Karpas-422 (cell line): ENCODE measurements around the gene APOA5. TPM values are rescaled to one million over a fixed set of nuclear protein-coding genes. Genes with fewer than 3 reads are reported as not detected.
"Not testable (repeated sequence)": the region's sequence is repeated elsewhere in the genome, so short reads cannot be mapped to it uniquely, and the experiment has no call there.

Source experiments
- DNase-seq: peaks from one replicate; pipeline ENCODE4 v3.0.0-alpha.2; 2015
- H2AFZ ChIP-seq: fragments of 200-600 bp; sonication (generic); 2 replicates; pipeline ENCODE4 v1.6.1; 2014; ENCODE audit warnings: antibody characterized with exemption, low read length, mixed read lengths
- H3K27ac ChIP-seq: fragments of 200-600 bp; sonication (generic); 2 replicates; pipeline ENCODE4 v1.5.1; 2014; ENCODE audit warnings: mild to moderate bottlenecking, low read length, moderate library complexity
- H3K27me3 ChIP-seq: fragments of 200-600 bp; sonication (generic); 2 replicates; pipeline ENCODE4 v1.6.1; 2014; ENCODE audit warnings: low read length, mixed read lengths
- H3K36me3 ChIP-seq: fragments of 200-600 bp; sonication (generic); 2 replicates; pipeline ENCODE4 v1.6.1; 2014; ENCODE audit warnings: low read length, mixed read lengths; ENCODE audit not compliant: insufficient read depth
- H3K4me1 ChIP-seq: fragments of 200-600 bp; sonication (generic); 2 replicates; pipeline ENCODE4 v1.6.1; 2014; ENCODE audit warnings: mild to moderate bottlenecking, low read length, mixed read lengths
- H3K4me2 ChIP-seq: fragments of 200-600 bp; sonication (generic); 2 replicates; pipeline ENCODE4 v1.6.1; 2014; ENCODE audit warnings: low read length, low read depth, mild to moderate bottlenecking; ENCODE audit not compliant: poor library complexity, severe bottlenecking
- H3K4me3 ChIP-seq: fragments of 200-600 bp; sonication (generic); 2 replicates; pipeline ENCODE4 v1.5.1; 2014; ENCODE audit warnings: mild to moderate bottlenecking, antibody characterized with exemption, low read length, mixed read lengths
- H3K79me2 ChIP-seq: fragments of 200-600 bp; sonication (generic); 2 replicates; pipeline ENCODE4 v1.6.1; 2014; ENCODE audit warnings: mild to moderate bottlenecking, low read length, mixed read lengths
- H3K9ac ChIP-seq: fragments of 200-600 bp; sonication (generic); 2 replicates; pipeline ENCODE4 v1.6.0; 2014; ENCODE audit warnings: low read length
- H3K9me2 ChIP-seq: fragments of 200-600 bp; sonication (generic), shearing (Covaris generic); replicated peaks from 2 replicates; pipeline ENCODE4 v1.6.0; 2014; ENCODE audit warnings: mild to moderate bottlenecking, low read length, moderate library complexity; ENCODE audit not compliant: insufficient read depth
- H3K9me3 ChIP-seq: fragments of 300-700, 200-600 bp; sonication (generic); 2 replicates; pipeline ENCODE4 v1.6.1; 2014; ENCODE audit warnings: low read length, mixed read lengths
- H4K20me1 ChIP-seq: fragments of 200-600 bp; sonication (generic); 2 replicates; pipeline ENCODE4 v1.6.1; 2014; ENCODE audit warnings: mild to moderate bottlenecking, antibody characterized with exemption, low read length, low read depth; ENCODE audit not compliant: insufficient read depth
- total RNA-seq: library from RNA; depleted of rRNA; stranded (reverse); fragments of >200 nt; shearing (Covaris generic); gene quantifications from 2 replicates; pipeline ENCODE4 v1.2.3, GENCODE V29; 2014; ENCODE audit warnings: low replicate concordance

Gene APOA5
- total RNA-seq, 1 experiment from 2014 or later = not detected

DNA sequence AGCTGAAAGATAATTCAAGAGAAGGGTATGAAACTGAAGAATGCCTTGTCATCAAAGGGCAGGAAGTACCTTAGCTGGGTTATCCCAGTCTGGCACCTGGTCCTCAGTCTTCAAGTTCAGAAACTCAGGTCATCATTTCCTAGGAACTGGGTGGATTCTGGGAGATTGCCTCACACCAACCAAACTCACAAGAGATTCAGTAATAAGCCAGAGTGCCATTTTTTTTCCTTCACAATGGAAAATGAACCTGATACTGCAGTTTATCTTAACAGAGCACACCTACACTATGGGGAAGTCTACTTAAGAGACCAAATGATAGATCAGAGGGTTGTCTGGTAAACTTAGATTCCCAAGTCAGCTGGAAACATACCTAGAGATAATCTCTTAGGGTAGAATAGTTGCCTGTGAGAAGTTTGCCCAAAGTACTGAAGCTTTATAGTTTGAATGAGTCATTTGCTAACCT lies 15.1 kb downstream of the APOA5 start:
- Histone ChIP-seq H4K20me1 (no peaks in the 10 kb centered on the region), H3K9me3 (no peaks in the 10 kb centered on the region), H3K27ac (no peak overlapping the region), H3K9me2 (no peaks in the 10 kb centered on the region), H3K4me2 (no peak overlapping the region), H2AFZ (no peak overlapping the region), H3K4me3 (no peak overlapping the region), H3K36me3 (peaks cover 5% of the 10 kb centered on the region; the same call in 1 of the 2 replicates), H3K9ac (no peak overlapping the region), H3K4me1 (peaks cover 24% of the 10 kb centered on the region), H3K79me2 (peaks cover 10% of the 10 kb centered on the region), H3K27me3 (no peaks in the 10 kb centered on the region)
- DNase-seq = no peak

DNA sequence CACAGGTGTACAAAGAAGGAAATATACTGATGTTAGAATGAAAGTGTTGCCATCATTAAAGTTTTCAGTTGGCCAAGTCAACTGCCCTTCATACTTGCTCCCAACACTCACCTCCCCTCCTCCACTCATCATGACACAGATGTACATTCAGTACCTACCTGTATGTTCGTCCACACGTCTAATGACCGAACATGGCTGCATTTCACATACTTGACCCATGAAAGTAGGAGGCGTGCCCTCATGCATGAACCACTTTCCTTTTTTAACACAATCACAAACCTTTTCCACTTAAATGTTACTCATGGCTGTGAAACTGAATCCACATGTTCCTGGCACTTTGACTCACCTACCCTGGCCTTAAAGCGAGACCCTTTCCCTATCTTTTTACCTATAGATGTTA lies 15.7 kb downstream of the APOA5 start:
- no peak overlapping the region for H3K27ac ChIP-seq
- peaks cover 5% of the 10 kb centered on the region; the same call in 1 of the 2 replicates for H3K36me3 ChIP-seq
- H3K9me2 ChIP-seq = no peaks in the 10 kb centered on the region
- no peaks in the 10 kb centered on the region for H4K20me1 ChIP-seq
- H3K4me2 ChIP-seq = no peak overlapping the region
- DNase-seq = no peak
- H3K9me3 ChIP-seq = no peaks in the 10 kb centered on the region
- H3K79me2 ChIP-seq = peaks cover 16% of the 10 kb centered on the region
- no peak overlapping the region for H3K4me3 ChIP-seq
- peaks cover 30% of the 10 kb centered on the region for H3K4me1 ChIP-seq
- no peak overlapping the region for H2AFZ ChIP-seq
- H3K27me3 ChIP-seq = no peaks in the 10 kb centered on the region
- H3K9ac ChIP-seq = no peak overlapping the region

DNA sequence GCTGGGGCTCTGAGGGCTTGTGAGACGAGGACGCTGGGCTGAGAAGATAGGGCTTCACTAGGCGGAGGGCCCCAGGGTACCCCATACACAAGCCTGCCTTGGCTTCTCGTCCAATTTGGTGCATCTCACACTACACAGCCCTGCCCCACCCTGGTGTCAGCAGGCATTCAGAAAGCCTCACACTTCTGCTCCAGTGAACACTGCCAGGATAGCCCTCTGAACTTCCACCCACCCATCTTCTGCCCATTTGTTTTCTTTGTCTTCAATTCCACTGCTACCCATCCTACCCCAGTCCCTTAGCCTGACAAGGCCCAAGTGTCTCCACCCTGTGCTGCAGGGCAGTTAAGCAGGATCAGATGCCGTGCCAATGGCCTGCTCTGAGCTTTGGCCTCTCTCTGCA lies 17.0 kb downstream of the APOA5 start:
- Histone ChIP-seq H3K4me2 (peak overlapping the region; percentile 91), H3K27me3 (no peaks in the 10 kb centered on the region)
- DNase-seq = no peak

DNA sequence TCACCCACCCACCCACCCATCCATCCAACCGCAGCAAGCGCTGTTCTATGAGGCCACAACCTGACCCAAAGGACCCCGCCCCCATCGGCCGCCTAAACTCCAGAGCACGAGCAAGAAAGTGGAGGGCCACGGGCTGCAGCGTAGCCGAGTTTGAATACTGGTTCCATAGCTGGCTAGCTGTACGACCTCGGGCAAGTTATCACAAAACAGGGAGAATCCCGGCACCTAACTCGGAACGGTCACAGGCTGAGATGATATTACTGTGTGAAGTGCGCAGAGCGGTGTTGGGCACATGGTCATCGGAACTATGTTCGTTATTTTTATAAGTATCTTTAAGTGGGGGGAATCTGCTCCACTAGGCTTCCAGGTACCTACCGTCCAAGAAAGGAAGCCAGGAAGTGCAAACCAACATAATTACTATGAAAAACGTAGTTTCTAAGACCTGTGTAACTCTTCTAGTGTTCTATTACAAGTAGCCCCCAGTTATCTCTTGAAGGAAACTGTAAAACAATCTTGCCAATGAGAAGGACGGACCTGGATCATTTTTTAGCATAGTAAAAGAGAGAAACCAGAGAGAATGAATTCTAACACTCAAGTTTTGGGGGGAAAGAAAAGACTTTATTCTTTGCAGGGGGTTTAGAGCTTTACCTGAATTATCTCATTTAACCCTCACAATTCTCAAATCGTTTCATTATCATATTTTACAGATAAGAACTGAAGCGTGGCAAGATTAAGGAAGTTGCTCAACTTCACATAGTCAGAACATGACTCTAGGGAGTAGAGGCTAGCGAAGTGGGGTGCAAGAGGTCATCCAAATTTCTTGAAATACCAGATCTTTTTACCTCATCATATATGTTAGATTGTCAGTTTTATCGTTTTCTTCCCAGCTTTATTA lies 18.2 kb downstream of the APOA5 start:
- H3K9me3 ChIP-seq = no peaks in the 10 kb centered on the region
- H3K9me2 ChIP-seq = no peaks in the 10 kb centered on the region
- H3K27ac ChIP-seq = peak overlapping the region; percentile 88
- peaks cover 30% of the 10 kb centered on the region for H3K79me2 ChIP-seq
- H3K27me3 ChIP-seq = no peaks in the 10 kb centered on the region
- H4K20me1 ChIP-seq = no peaks in the 10 kb centered on the region
- peak overlapping the region; percentile 74 for H3K4me3 ChIP-seq
- H3K4me2 ChIP-seq = peak overlapping the region; percentile 91
- peaks cover 32% of the 10 kb centered on the region for H3K4me1 ChIP-seq
- peak; percentile 71 for DNase-seq
- no peak overlapping the region for H2AFZ ChIP-seq
- peaks cover 5% of the 10 kb centered on the region; the same call in 1 of the 2 replicates for H3K36me3 ChIP-seq
- H3K9ac ChIP-seq = peak overlapping the region; percentile 75

More for the DNA sequence above, 17.0 kb downstream of the APOA5 start:
- peak overlapping the region; percentile 88 for H3K27ac ChIP-seq
- no peaks in the 10 kb centered on the region for H3K9me3 ChIP-seq
- H3K9me2 ChIP-seq = no peaks in the 10 kb centered on the region
- H4K20me1 ChIP-seq = no peaks in the 10 kb centered on the region
- peaks cover 5% of the 10 kb centered on the region; the same call in 1 of the 2 replicates for H3K36me3 ChIP-seq
- peak overlapping the region; percentile 11 for H3K9ac ChIP-seq
- H3K79me2 ChIP-seq = peaks cover 24% of the 10 kb centered on the region
- H3K4me1 ChIP-seq = peaks cover 32% of the 10 kb centered on the region
- H3K4me3 ChIP-seq = no peak overlapping the region
- H2AFZ ChIP-seq = no peak overlapping the region

DNA sequence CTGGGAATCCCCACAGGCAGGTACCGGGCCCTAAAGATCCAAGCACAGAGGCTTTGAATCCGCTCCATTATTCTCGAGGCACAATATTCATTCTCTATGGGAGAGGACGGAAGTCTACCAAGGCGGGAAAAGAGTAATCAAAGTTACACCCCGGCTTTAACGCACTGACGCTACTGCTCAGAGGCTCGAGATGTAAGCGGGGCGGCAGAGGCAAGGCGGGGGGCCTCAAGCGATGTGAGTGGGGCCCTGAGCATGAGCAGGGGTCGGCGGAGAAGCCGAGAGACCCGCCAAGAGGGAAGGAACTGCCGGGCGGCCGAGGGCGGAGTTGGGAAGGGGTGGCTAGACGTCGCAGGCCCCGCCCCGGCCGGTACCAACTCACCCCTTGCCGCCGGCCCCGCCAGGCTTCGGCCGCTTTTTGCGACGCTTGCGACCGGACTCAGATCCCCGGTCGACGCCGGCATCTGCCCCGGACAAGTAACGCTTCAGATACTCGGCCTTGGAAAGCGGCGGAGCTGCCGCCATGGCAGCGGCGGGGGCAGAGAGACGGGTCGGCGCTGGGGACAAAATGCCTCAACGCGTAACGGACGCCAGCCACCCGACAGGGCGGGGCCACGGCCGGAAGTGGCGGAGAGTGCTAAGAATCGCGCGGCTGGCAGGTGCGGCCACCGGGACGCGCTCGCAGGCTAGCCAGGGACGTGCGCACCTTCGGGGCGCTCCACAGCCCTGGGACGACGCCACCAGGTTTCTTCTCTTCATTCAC lies 19.1 kb downstream of the APOA5 start, which contains the start of gene BUD13:
Gene BUD13, minus strand, starts transcription at position 545 of the 760 bp plus-strand sequence. Its CDS starts 23 bp downstream, at position 522.
- Histone ChIP-seq H3K4me3 (peak within 1 kb of the TSS; percentile 84), H3K4me2 (peak within 1 kb of the TSS; percentile 91), H3K9me3 (no peaks in the 10 kb centered on the region), H3K36me3 (peaks cover 5% of the 10 kb centered on the region; the same call in 1 of the 2 replicates), H3K27me3 (no peaks in the 10 kb centered on the region), H3K4me1 (peaks cover 32% of the 10 kb centered on the region), H3K27ac (peak within 1 kb of the TSS; percentile 88), H3K9ac (peak within 1 kb of the TSS; percentile 82), H4K20me1 (no peaks in the 10 kb centered on the region), H3K79me2 (peaks cover 30% of the 10 kb centered on the region), H2AFZ (peak within 1 kb of the TSS; percentile 30; the same call in 1 of the 2 replicates), H3K9me2 (no peaks in the 10 kb centered on the region)
- peak; percentile 94 for DNase-seq

DNA sequence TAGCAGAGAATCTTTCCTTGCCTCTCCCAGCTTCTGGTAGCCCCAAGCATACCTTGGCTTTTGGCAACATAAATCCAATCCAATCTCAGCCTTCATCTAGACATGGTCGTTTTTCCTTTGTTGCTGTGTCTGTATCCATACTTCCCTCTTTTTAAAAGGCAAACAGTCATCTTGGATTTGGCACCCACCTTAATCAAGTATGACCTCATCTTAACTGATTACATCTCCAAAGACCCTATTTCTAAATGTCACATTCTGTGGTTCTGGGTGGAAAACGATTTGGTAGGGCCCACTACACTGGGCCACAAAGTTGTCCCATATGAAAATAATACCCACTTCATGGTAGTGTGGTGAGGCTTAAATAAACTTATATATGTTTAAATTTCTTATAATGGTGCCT lies 19.7 kb downstream of the APOA5 start:
- H3K9me2 ChIP-seq = no peaks in the 10 kb centered on the region
- no peaks in the 10 kb centered on the region for H4K20me1 ChIP-seq
- H3K36me3 ChIP-seq = peaks cover 5% of the 10 kb centered on the region; the same call in 1 of the 2 replicates
- DNase-seq = no peak
- peak overlapping the region; percentile 62; the same call in 1 of the 2 replicates for H3K27ac ChIP-seq
- peak overlapping the region; percentile 82 for H3K9ac ChIP-seq
- peak overlapping the region; percentile 70 for H3K4me2 ChIP-seq
- H3K9me3 ChIP-seq = no peaks in the 10 kb centered on the region
- peaks cover 30% of the 10 kb centered on the region for H3K79me2 ChIP-seq
- H3K4me3 ChIP-seq = peak overlapping the region; percentile 84
- no peaks in the 10 kb centered on the region for H3K27me3 ChIP-seq
- H3K4me1 ChIP-seq = peaks cover 32% of the 10 kb centered on the region
- H2AFZ ChIP-seq = no peak overlapping the region

DNA sequence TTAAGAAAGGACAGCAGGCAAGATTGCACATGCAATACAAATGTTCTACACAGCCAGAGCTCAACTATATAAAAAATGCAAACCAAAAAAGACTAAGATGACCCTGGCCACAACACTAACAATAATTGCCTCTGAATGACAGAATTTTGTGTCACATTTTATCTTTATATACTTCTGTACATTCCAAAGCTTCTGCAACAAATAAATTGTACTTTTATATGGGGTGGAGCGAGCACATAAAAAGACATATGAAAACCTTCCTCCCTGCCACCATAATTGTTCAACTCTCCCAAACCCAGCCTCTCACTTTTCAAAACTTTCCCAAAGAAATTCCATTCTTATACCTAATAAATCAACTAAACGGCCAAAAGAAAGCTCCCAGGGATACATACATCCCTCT lies 29.5 kb downstream of the APOA5 start:
- H3K4me1 ChIP-seq = no peaks in the 10 kb centered on the region; the same call in 1 of the 2 replicates
- no peak overlapping the region for H3K4me3 ChIP-seq
- no peaks in the 10 kb centered on the region for H3K9me2 ChIP-seq
- no peaks in the 10 kb centered on the region for H3K79me2 ChIP-seq
- no peak overlapping the region for H2AFZ ChIP-seq
- H4K20me1 ChIP-seq = no peaks in the 10 kb centered on the region
- no peak overlapping the region for H3K27ac ChIP-seq
- no peak overlapping the region for H3K4me2 ChIP-seq
- no peak for DNase-seq
- H3K9ac ChIP-seq = no peak overlapping the region
- no peaks in the 10 kb centered on the region for H3K9me3 ChIP-seq
- peaks cover 6% of the 10 kb centered on the region; the same call in 1 of the 2 replicates for H3K36me3 ChIP-seq
- no peaks in the 10 kb centered on the region for H3K27me3 ChIP-seq

DNA sequence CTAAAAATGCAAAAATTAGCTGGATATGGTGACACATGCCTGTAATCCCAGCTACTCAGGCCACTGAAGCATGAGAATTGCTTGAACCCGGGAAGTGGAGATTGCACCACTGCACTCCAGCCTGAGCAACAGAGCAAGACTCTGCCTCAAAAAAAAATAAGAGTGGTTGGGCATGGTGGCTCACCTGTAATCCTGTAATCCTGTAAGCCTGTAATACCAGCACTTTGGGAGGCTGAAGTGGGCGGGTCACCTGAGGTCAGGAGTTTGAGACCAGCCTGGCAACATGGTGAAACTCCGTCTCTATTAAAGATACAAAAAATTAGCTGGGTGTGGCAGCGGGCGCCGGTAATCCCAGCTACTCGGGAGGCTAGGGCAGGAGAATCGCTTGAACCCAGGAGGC lies 35.6 kb downstream of the APOA5 start:
- H3K4me3 ChIP-seq, H4K20me1 ChIP-seq, H3K79me2 ChIP-seq, H3K36me3 ChIP-seq, H3K4me1 ChIP-seq, DNase-seq, H3K9me3 ChIP-seq, H2AFZ ChIP-seq, H3K27me3 ChIP-seq, H3K4me2 ChIP-seq, H3K27ac ChIP-seq, H3K9me2 ChIP-seq, H3K9ac ChIP-seq: not testable (repeated sequence)
